NCI-H526 treated with DMSO at 0.1 percent for 48 hours (cell line): ENCODE results near the gene LRRC40.

ENCODE experiments used
- DNase-seq: peaks from one replicate; lab custom pipeline; 2025; lab: John Stamatoyannopoulos, UW

LRRC40 gene

GRCh38 chr1:70115315-70115714 is 90.1 kb downstream of the LRRC40 start:
- no peak for DNase-seq

- DNase-seq = no peak
These were observed 92.5 kb downstream of the LRRC40 start for GRCh38 chr1:70112838-70113237.

GRCh38 chr1:70109241-70109640 is 96.1 kb downstream of the LRRC40 start:
- no peak for DNase-seq

- DNase-seq = no peak
These were observed 101.6 kb downstream of the LRRC40 start for GRCh38 chr1:70103770-70104169.

- no peak for DNase-seq
These were observed 103.6 kb downstream of the LRRC40 start for GRCh38 chr1:70101774-70102173.

- DNase-seq = no peak
These were observed 104.1 kb downstream of the LRRC40 start for GRCh38 chr1:70101231-70101630.
